SK-N-DZ (cell line): ENCODE data around the gene KCNQ1. TPM values are rescaled to one million over a fixed set of nuclear protein-coding genes. Genes with fewer than 3 reads are reported as not detected.

Experiments
- DNase-seq: peaks from one replicate; pipeline ENCODE4 v3.0.0-alpha.2; 2015; ENCODE audit warnings: low spot score
- polyA plus RNA-seq, 2 experiments: library from polyadenylated mRNA; depleted of rRNA; stranded (reverse); fragments of >200 nt; gene quantifications; 2 replicates each; pipeline ENCODE4 v1.2.3, GENCODE V29; 2014

The KCNQ1 gene, protein sequence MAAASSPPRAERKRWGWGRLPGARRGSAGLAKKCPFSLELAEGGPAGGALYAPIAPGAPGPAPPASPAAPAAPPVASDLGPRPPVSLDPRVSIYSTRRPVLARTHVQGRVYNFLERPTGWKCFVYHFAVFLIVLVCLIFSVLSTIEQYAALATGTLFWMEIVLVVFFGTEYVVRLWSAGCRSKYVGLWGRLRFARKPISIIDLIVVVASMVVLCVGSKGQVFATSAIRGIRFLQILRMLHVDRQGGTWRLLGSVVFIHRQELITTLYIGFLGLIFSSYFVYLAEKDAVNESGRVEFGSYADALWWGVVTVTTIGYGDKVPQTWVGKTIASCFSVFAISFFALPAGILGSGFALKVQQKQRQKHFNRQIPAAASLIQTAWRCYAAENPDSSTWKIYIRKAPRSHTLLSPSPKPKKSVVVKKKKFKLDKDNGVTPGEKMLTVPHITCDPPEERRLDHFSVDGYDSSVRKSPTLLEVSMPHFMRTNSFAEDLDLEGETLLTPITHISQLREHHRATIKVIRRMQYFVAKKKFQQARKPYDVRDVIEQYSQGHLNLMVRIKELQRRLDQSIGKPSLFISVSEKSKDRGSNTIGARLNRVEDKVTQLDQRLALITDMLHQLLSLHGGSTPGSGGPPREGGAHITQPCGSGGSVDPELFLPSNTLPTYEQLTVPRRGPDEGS
- polyA plus RNA-seq (2014; cell fraction: cytosol; rRNA removed) = not detected in 2 replicates
- polyA plus RNA-seq (2014; cell fraction: nucleus; rRNA removed) = not detected in 2 replicates

DNA sequence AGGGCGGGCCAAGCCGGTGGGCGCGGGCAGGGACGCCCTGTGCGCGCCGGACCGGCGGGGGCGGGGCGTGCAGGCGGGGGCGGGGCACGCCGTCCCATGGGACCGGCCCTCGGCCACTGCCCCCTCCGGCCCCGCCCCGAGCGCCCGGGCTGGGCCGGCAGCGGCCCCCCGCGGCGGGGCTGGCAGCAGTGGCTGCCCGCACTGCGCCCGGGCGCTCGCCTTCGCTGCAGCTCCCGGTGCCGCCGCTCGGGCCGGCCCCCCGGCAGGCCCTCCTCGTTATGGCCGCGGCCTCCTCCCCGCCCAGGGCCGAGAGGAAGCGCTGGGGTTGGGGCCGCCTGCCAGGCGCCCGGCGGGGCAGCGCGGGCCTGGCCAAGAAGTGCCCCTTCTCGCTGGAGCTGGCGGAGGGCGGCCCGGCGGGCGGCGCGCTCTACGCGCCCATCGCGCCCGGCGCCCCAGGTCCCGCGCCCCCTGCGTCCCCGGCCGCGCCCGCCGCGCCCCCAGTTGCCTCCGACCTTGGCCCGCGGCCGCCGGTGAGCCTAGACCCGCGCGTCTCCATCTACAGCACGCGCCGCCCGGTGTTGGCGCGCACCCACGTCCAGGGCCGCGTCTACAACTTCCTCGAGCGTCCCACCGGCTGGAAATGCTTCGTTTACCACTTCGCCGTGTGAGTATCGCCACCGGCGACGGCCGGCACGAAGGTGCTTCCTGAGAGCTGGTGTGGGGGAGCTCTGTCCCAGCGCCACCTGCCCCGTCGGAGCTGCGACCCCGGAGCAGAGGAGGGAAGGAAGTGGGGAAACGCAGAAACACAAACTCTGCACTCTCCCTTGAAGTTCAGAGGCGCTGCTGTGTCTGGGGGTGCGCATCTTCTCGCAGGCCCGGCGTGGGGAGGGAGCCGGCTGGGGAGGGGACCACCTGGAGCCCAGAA is at the start of gene KCNQ1:
Gene KCNQ1, plus strand, starts transcription at position 188 of the 925 bp plus-strand sequence. Its CDS starts 91 bp downstream, at position 279.
- no peak for DNase-seq

DNA sequence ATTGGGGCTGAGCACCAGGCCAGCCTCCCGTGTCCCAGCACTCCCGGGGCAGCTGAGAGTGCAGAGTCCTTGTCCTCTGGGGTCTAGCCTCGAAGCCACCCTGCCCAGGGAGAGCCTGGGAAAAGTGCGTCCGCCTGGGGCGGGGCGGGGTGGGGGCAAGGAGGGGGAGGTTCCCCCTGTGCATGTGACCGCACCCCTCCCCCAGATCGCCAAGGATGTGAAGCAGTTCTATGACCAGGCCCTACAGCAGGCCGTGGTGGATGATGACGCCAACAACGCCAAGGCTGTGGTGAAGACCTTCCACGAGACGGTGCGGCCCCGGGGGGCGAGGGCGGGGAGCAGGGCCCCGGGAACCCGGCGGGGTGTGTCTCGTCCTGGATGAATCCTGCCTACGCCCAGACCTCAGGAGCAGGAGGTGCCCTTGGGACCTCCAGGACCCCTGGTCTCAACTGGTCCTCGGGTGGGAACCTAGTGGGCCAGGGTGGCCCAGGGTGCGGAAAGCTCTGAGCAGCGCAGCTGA is 49.5 kb upstream of the KCNQ1 start:
- no peak for DNase-seq

DNA sequence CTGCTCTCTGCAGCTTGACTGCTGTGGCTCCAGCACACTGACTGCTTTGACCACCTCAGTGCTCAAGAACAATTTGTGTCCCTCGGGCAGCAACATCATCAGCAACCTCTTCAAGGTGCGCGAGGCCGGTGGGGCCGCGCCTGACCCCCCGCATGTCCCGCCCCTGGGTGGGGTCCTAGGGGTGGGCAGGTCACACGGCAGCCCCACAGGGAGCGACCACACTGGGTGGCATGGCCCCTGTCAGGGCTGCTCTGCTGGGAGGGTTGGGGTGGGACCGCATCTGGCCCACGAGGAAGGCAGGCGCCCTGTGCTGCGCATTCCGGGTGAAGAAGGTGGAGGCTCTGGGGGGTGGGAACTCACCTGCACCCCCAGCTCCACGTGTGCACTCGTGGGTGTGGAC is 49.0 kb upstream of the KCNQ1 start:
- DNase-seq = no peak

DNA sequence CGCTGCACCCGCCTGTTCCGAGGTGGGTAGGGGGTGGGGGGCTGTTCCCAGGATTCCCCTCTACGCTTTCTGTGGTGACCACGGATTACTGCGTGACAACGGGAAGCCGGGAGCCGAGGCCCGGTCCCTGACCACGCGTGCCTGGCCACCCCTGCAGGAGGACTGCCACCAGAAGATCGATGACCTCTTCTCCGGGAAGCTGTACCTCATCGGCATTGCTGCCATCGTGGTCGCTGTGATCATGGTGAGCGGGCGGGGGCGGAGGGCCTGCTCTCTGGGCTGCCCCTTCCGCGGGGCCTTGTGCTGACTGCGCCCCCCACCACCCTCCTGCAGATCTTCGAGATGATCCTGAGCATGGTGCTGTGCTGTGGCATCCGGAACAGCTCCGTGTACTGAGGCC is 48.3 kb upstream of the KCNQ1 start:
- DNase-seq = no peak

DNA sequence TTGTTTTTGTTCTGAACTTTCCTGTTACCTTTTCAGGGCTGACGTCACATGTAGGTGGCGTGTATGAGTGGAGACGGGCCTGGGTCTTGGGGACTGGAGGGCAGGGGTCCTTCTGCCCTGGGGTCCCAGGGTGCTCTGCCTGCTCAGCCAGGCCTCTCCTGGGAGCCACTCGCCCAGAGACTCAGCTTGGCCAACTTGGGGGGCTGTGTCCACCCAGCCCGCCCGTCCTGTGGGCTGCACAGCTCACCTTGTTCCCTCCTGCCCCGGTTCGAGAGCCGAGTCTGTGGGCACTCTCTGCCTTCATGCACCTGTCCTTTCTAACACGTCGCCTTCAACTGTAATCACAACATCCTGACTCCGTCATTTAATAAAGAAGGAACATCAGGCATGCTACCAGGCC is 47.8 kb upstream of the KCNQ1 start:
- no peak for DNase-seq

DNA sequence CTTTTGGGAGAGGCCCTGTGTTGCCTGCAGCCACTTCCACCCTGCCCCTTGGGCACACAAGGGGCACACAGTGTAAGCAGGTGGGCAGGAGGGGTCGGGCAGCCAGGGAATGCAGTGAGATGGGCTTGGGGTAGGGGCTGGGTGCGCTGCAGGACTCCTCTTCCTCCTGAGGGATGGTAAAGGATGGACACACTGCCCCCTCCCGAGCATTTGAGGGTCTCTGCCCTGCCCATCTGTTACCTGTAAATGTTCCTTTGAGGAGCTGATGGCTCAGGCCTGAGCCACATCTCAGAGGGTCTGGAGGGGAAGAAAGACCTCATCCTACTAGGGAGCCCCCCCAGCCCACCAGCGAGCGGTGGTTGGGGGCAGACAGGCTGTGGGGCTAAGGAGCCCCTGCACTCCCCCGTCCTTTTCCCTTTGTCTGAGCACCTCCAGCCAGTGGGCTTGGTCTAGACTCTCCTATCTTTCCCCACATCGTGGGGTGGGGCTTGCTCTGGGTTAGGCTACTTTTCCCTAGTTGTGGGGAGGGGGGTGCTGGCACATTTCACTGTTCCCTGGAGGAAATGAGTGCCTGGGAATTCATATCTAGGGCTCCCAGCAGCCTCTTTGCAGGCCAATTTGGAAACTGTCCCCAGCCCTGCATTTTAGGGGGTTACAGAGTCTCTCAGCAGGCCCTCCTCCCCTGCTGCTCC is 46.0 kb upstream of the KCNQ1 start:
- DNase-seq = no peak

DNA sequence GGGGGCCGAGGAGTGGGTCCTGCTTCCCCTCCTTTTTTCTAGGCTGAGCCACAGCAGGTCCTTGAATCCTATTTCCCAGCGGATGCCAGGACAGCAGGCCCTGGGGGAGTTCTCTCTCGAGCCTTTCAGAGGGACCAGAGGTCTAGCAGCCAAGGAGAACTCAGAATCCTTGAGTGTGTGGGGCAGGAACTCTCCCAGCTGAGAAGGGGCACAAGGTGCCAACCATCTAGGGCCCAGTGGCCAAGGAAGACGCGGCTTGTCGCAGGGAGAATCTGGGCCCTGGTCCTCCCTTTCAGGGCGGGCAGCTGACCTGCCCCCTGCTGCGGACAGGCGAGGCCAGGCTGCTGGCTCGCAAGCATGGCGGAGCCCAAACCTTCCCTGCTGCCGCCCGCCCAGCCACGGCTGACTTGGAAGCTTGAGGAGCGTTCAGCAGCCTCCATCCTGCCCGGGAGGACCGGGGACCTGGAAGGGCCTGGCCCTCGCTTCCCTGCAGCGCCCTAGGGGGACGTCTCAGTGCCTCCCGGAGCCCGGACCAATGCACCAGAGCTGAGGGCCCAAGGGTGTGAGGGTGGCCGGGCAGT is 45.2 kb upstream of the KCNQ1 start:
- DNase-seq = no peak

DNA sequence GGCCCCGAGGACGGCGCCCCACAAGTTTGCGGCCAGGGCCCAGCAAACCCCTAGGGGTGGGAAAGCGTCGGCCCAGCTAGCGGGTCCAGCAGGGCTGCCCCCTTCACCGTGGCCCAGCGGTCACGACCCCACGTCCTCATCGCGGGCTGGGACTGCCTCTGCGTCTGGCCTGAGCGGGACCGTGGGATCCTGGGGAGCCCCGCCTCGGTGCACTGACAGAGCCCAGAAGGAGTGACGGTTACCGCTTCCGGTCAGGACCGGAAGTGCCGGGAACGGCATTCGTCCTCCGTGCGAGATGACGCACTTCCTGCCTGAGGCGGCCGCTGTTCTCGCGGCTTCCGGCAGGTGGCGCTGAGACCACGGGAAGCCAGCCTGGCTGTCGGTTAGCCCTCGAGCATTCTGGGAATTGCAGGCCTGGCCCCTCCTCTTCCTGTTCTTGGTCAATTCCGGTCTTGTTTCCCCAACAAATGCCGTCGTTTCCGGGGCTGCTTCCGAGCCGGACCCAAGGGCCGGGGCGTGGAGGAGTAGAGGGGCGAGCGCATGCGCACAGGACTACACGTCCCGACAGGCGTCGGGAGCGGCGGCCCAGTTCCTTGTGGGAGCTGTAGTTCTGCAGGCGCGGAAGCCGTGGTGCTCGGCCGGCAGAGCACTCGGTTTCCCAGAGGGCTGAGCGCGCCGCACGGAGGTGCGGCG is 44.6 kb upstream of the KCNQ1 start, which contains the start of gene TSSC4:
Gene TSSC4, plus strand, starts transcription at position 682 of the 693 bp plus-strand sequence. CDS start 1,884 bp downstream, outside the sequence.
- DNase-seq = peak; percentile 100

DNA sequence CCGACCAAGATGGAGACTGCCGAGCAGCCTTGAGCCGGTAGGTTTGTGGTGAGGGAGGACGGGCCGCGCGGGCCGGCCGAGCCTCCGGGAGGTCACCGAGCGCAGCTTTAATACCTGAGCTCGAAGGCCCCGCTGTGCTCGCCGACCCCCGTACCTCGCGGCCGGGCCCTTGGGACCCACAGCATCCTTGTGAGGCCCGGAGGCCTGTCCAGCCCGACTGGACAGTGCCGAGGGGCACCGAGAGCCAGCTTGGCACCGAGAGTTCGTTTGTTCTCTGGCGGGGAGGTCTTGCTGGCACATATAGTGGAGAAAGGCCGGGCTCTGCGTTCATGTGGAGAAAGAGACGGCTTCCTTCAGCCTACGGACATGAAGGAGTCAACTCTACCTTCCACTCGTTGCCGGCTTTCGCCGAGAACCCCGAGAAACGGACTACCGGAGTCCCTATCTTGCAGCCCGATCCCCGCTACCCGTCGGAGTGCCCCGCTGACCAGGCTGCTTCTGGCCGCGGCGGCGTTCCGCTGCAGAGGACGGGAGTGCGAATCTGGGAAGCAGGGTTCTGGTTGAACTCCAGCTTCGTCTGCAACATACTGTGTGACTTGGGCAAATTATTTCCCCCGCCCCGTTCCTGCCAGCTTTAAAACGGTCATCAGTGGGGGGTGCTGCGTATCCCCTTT is 43.9 kb upstream of the KCNQ1 start:
- no peak for DNase-seq

DNA sequence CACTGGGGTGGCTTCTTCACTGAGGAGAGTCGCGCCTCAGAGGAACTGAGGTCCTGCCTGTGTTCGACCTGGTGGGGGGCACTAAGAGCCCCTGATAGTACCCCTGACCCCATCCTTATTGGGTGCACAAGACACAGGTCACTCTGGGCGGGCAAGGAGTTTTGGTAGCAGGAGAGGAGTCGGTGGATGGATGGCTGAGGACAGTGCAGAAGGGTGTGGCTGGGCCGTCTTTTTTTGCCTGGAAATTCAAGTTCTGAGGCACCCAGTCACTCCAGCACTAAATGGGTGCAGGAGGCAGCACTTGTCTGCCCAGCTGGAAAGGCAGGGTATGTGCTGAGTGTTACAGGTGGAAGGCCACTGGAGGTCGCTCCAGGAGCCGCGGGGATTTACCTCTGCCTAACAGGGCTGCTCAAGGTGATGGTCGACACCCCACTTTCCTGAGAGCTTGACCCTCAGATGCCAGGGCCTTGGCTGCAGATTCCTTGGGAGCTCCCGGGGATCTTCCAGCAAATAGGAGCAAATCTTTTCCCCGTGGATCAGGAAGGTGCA is 43.3 kb upstream of the KCNQ1 start:
- DNase-seq = no peak

DNA sequence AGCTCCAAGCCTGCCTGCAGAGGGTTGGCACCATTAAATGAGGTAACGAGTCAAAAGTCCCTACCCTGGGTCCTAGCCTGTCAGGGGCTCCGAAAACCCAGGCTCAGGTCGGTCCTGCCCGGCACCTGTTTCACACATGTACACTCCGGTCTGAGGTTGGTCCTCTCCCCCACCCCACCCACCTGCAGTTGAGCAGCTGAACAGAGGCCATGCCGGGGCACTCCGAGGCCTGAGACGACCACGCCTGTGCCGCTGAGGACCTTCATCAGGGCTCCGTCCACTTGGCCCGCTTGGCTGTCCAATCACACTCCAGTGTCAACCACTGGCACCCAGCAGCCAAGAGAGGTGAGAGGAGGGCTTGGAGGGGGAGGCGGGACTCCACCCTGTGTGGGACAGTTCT is 42.7 kb upstream of the KCNQ1 start:
- no peak for DNase-seq

DNA sequence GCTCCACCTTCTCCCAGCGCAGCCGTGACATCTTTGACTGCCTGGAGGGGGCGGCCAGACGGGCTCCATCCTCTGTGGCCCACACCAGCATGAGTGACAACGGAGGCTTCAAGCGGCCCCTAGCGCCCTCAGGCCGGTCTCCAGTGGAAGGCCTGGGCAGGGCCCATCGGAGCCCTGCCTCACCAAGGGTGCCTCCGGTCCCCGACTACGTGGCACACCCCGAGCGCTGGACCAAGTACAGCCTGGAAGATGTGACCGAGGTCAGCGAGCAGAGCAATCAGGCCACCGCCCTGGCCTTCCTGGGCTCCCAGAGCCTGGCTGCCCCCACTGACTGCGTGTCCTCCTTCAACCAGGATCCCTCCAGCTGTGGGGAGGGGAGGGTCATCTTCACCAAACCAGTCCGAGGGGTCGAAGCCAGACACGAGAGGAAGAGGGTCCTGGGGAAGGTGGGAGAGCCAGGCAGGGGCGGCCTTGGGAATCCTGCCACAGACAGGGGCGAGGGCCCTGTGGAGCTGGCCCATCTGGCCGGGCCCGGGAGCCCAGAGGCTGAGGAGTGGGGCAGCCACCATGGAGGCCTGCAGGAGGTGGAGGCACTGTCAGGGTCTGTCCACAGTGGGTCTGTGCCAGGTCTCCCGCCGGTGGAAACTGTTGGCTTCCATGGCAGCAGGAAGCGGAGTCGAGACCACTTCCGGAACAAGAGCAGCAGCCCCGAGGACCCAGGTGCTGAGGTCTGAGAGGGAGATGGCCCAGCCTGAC is 41.7 kb upstream of the KCNQ1 start:
- DNase-seq = no peak

DNA sequence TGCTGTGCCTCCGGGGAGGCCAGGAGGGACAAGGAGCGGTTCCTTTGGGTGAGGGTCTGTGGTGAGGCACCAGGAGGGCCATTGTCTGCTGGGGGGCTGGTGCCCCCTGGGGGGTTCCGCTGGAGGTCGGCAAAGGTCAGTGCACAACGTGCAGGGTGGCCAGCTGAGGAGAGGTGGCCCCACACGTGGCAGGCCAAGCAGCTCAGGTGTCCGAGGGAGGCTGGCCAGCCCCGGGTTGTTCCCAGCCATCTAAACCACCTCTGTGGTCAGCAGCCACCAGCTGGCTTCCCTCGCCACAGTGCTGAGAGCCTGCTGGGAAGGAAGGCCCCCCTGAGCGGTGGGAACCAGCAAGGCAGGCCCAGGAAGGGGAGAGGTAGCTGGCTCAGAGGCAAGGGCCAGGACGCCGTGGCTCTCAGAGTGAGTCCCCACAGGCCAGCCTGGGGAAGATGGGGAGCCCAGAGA is 40.0 kb upstream of the KCNQ1 start:
- no peak for DNase-seq

DNA sequence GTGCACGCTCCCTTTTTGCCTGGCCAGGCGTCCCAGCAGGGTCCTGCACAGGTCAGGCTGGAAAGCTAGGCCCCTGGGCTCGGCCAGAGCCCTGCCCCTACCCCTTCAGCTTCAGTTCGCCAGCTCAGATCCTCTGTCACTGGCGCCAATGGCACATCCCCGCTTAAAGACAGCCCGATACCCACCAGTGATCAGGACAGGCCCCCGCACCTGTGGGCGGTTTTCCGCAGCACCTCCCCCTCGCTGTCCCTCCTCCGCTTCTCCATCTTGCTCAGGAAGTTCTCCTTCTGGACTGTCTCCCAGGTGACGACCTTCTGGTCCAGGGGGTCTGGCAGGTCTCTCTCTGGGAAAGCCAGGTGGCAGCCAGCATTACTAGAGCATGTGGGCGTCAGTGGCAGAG is 38.4 kb upstream of the KCNQ1 start:
- no peak for DNase-seq

DNA sequence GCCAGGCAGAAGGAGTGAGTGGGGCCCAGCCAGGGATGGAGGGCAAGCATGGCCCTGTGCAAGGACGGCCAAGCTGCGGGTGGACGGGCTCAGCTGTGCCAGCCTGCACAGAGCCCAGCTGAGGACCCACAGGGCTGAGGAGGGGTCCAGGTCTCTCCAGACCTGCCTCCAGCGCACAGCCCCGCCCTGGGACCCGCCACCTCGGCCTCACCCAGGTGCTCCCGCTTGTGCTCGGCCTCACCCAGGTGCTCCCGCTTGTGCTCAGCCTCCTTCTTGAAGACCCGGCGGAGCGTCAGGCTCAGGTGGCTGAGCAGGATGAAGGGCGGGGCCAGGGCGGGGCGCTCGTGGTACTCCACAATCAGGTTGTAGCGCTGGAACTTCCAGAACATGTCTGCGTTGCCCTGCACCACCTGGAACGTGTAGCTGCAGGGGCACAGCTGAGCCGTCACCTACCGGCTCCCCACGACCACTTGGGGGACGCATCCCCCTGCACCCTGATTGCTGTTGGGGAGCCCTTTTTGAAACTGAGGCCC is 37.9 kb upstream of the KCNQ1 start:
- DNase-seq = no peak

DNA sequence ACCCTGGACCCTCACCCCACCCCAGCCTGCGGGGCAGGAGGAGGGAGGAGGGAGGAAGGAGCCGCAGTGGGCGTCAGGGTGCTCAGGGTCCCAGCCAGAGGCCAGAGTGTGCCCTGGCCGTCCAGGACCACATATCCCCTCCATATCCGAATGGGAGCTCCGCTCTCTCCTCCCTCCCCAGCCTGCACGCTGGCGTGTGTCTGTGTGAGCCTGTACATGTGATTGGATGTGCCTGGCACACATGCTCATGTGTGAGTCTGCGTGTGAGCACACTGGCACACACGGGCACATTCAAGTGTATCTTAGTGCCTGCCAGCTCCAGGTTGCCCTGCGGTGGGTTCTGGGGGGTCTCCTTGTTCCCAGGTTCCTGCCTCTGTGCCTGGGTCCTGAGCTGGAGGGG is 36.1 kb upstream of the KCNQ1 start:
- DNase-seq = peak; percentile 56

DNA sequence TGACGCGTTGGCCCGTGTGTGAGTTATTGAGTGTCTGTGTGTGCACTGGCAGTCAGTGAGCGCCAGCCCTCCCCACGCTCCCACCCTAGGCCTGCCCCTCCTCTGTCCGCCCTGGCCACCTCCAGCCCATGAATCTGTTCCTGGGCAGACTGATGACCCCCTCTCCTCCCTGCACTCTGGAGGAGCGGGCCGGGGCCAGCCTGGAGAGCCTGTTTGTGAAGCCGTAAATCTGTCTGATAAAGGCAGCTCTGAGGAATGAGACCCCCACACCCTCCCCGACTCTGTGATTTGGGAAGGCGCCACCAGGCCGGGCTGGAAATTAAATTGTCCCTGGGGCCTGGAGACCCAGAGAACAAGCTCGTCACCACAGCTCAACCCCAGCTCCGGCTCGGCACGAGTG is 35.7 kb upstream of the KCNQ1 start:
- DNase-seq = peak; percentile 94
